HG02840 (cell line): Measurements from ENCODE around the gene RASSF1.

Source experiments
- ATAC-seq: cut with Tn5 transposase; IDR thresholded peaks from one replicate; pipeline ENCODE4 v1.9.1; 2021; ENCODE audit warnings: mild to moderate bottlenecking, moderate library complexity, moderate number of reproducible peaks; ENCODE audit not compliant: unreplicated experiment, low FRiP score

The RASSF1 gene

GRCh38 chr3:50340448-50341329, at the start of gene RASSF1:
Gene RASSF1, minus strand, starts transcription at chr3:50340836. Its CDS starts 31 bp downstream, at chr3:50340805.
- ATAC-seq: no peak

GRCh38 chr3:50389414-50389767, 48.8 kb upstream of the RASSF1 start:
- no peak for ATAC-seq

- no peak for ATAC-seq
Measured at GRCh38 chr3:50388720-50389413, 48.2 kb upstream of the RASSF1 start.

- no peak for ATAC-seq
Measured at GRCh38 chr3:50388016-50388719, 47.5 kb upstream of the RASSF1 start.

GRCh38 chr3:50385754-50386153, 45.1 kb upstream of the RASSF1 start:
- ATAC-seq: no peak

GRCh38 chr3:50383750-50384149, 43.1 kb upstream of the RASSF1 start:
- no peak for ATAC-seq

- ATAC-seq: no peak
Measured at GRCh38 chr3:50382722-50383121, 42.1 kb upstream of the RASSF1 start.

- ATAC-seq: no peak
Measured at GRCh38 chr3:50381383-50381782, 40.7 kb upstream of the RASSF1 start.

- ATAC-seq: no peak
Measured at GRCh38 chr3:50380405-50381085, 39.9 kb upstream of the RASSF1 start.

GRCh38 chr3:50378757-50379156, 38.1 kb upstream of the RASSF1 start:
- ATAC-seq: no peak

GRCh38 chr3:50378024-50378423, 37.4 kb upstream of the RASSF1 start:
- no peak for ATAC-seq

GRCh38 chr3:50375258-50375931, 34.8 kb upstream of the RASSF1 start:
- no peak for ATAC-seq

GRCh38 chr3:50374363-50375257, 34.0 kb upstream of the RASSF1 start:
- ATAC-seq: no peak

GRCh38 chr3:50373146-50374051, 32.8 kb upstream of the RASSF1 start:
- ATAC-seq: no peak

- no peak for ATAC-seq
Measured at GRCh38 chr3:50372349-50372748, 31.7 kb upstream of the RASSF1 start.

- ATAC-seq: no peak
Measured at GRCh38 chr3:50371133-50371685, 30.6 kb upstream of the RASSF1 start.

- ATAC-seq: no peak
Measured at GRCh38 chr3:50370594-50370993, 30.0 kb upstream of the RASSF1 start.
